Naive thymus-derived CD8-positive, alpha-beta T cell (primary cell): ENCODE results near the gene WDR64. TPM values are rescaled to one million over a fixed set of nuclear protein-coding genes. Genes with fewer than 3 reads are reported as not detected.

ENCODE experiments used
- ATAC-seq, 2 donors: fragments of 150-1000 bp; cut with Tn5 transposase in 1 of 2; sonication (Bioruptor Pico), chemical (Tn5 transposase) in 1 of 2; 1 replicate in 1 of 2; 2 replicates in 1 of 2; pipeline ENCODE4 v1.10.0; 2021; ENCODE audit warnings: mild to moderate bottlenecking in 2 of 2, moderate library complexity in 2 of 2
- POLR2A ChIA-PET: fragments of 350-600 bp; sonication (Branson Sonifier 250); formaldehyde crosslinking; loops from one replicate; lab custom pipeline; 2021; ENCODE audit warnings: antibody characterized with exemption; lab: Charles Lee
- DNase-seq, 10 donors: peaks; one replicate each; pipeline versions ENCODE4 v3.0.0 to v3.0.0-alpha.2; 2020 to 2022
- H3K27ac Mint-ChIP-seq, 10 donors: one replicate each; pipeline ENCODE4 v1.8.0; 2020 to 2022; ENCODE audit warnings: mild to moderate bottlenecking in 10 of 10, mixed read lengths in 10 of 10, moderate library complexity in 4 of 10, inconsistent platforms in 1 of 10
- H3K27me3 Mint-ChIP-seq, 5 donors: one replicate each; pipeline ENCODE4 v1.8.0; 2021 to 2022; ENCODE audit warnings: mixed read lengths in 5 of 5
- H3K36me3 Mint-ChIP-seq, 3 donors: one replicate each; pipeline ENCODE4 v1.8.0; 2020 to 2022; ENCODE audit warnings: mixed read lengths in 3 of 3, mild to moderate bottlenecking in 2 of 3, inconsistent platforms in 1 of 3
- H3K4me1 Mint-ChIP-seq, 4 donors: one replicate each; pipeline ENCODE4 v1.8.0; 2021 to 2022; ENCODE audit warnings: mixed read lengths in 4 of 4
- H3K4me3 Mint-ChIP-seq, 10 donors: one replicate each; pipeline ENCODE4 v1.8.0; 2020 to 2022; ENCODE audit warnings: mild to moderate bottlenecking in 10 of 10, mixed read lengths in 10 of 10, moderate library complexity in 6 of 10, inconsistent platforms in 1 of 10
- H3K9me3 Mint-ChIP-seq, 9 donors: one replicate each; pipeline ENCODE4 v1.8.0; 2020 to 2022; ENCODE audit warnings: mixed read lengths in 9 of 9, mild to moderate bottlenecking in 3 of 9, inconsistent platforms in 1 of 9, moderate library complexity in 1 of 9
- polyA plus RNA-seq, 3 donors: library from polyadenylated mRNA; unstranded; fragments of 300-500 nt; fragmentation: Illumina TruSeq; gene quantifications; one replicate each; pipeline ENCODE4 v1.2.3, GENCODE V29; 2021
- total RNA-seq, 8 experiments: library from RNA in 2 of 8; stranded (reverse) in 2 of 8; gene quantifications; one replicate each; pipeline ENCODE4 v1.2.3 and lab custom pipeline; 2021 to 2026

WDR64 gene
- total and polyA plus RNA-seq, 5 experiments from 2014 or later, result 0.28 to 0.69 (median 0.49) TPM; not detected in 2

DNA sequence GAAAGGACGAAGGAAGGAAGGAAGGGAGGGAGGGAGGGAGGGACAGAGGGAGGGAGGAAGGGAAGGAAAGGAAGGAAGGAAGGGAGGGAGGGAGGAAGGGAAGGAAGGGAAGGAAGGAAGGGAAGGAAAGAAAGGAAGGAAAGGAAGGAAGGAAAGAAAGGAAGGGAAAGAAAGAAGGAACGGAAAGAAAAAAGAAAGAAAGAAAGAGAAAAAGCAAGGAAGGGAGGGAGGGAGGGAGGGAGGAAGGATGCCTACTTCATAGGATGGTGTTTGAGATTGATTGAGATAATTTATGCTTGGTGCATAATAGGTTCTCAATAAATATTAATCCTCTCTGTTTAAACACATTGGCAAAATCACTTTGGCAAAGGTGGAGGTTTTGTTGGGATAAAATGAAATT is 61.2 kb downstream of the WDR64 start:
- Mint-ChIP-seq H3K9me3 (no peaks in the 10 kb centered on the region), H3K27ac (no peak overlapping the region), H3K36me3 (no peaks in the 10 kb centered on the region), H3K27me3 (no peaks in the 10 kb centered on the region), H3K4me1 (peaks cover 19 to 21% (median 19%) of the 10 kb centered on the region in 4 donors), H3K4me3 (no peak overlapping the region)
- POLR2A ChIA-PET, result no interaction called here
- DNase-seq (no peak), ATAC-seq (no peak)

DNA sequence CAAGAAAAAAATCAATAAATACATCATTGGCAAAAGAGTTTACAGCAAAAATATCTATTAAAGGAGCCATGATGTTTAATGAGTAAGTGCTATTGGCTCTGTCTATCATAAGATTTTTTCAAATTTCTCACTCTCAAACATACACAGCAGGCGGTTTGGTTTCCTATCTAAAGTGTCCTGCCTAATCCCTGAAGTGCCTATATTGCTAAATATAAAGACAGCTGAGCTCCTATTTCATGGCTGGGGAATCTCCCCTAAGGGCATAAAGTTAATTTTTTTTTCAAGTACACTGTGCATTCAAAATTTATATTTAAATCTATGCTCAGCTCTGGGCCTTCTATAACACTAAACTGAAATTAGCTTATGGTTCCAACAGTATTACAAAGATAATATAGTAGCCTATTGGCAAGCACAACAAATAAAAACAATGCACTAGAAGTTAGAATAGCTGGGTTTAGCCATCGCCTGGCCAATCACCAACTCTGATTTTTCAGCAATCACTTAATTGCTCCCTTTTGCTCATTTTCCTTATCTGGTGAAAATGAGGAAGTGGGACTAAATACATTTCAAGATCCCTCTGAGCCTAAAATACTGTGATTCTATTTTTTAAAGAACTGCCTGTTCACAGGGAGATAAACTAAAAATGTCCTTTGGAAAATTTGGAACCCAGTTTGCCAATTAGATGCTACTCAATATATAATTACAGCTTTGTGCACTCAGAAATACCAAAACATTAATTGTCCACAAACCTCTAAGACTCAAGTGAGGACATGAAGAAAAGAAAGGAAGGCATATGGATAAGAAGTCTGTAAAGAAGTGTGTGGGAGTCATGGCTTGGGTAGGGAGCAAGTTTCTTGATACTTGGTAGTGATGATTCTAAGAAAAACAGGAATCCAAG is 62.5 kb downstream of the WDR64 start:
- DNase-seq (no peak), ATAC-seq (no peak)
- no peaks in the 10 kb centered on the region for H3K9me3 Mint-ChIP-seq
- no peak overlapping the region for H3K27ac Mint-ChIP-seq
- no peaks in the 10 kb centered on the region for H3K27me3 Mint-ChIP-seq
- H3K36me3 Mint-ChIP-seq, result no peaks in the 10 kb centered on the region
- no peak overlapping the region for H3K4me3 Mint-ChIP-seq
- POLR2A ChIA-PET, result no interaction called here
- H3K4me1 Mint-ChIP-seq, result peaks cover 19 to 25% (median 22%) of the 10 kb centered on the region in 4 donors

DNA sequence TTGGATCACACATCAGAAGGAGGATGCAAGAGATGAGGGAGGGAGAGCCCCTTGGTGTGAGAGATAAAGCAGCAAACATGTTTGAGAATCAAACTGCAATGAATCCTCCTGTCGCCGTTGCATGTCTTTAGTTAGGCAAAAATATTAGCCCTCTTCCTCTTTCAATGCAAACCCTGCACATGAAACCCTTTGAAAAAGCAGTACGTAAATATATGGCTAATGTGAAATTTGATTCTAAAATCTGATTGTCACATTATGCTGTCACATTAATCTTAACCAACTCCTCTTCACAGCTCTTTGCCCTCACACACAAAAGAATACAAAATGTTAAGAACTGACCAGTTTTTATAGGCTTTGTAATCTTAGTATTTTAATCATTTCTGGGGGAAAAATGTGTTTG is 63.4 kb downstream of the WDR64 start:
- no peak for ATAC-seq
- H3K9me3 Mint-ChIP-seq, result no peaks in the 10 kb centered on the region
- H3K27me3 Mint-ChIP-seq, result no peaks in the 10 kb centered on the region
- no peak for DNase-seq
- H3K36me3 Mint-ChIP-seq, result no peaks in the 10 kb centered on the region
- POLR2A ChIA-PET, result interaction anchor here (0.6 kb wide), 1 partner anchor 87 kb away, joined by 3 read pairs; no protein-coding TSS in a partner anchor
- no peak overlapping the region for H3K27ac Mint-ChIP-seq
- H3K4me1 Mint-ChIP-seq, result peaks cover 19 to 25% (median 22%) of the 10 kb centered on the region in 4 donors
- H3K4me3 Mint-ChIP-seq, result no peak overlapping the region

DNA sequence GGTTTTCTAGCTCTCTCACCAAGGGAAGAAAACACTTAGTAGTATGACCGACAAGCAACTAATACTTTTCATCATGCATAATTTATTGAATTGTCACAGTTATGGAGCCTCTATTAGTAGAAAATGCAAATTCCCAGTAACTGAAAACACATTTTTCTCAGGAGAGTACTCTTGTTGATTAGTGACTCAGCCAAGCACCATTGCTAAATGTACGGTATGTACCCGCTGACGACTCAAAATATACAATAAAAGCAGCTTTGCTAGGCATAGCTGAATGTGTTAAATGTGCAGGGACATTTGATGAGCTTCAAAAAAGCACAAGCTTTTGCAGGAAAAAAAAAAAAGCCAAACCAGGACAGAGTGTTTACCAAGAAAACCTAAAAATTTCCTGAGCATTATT is 63.9 kb downstream of the WDR64 start:
- H3K36me3 Mint-ChIP-seq, result no peaks in the 10 kb centered on the region
- H3K4me1 Mint-ChIP-seq, result peaks cover 17 to 25% (median 22%) of the 10 kb centered on the region in 4 donors
- POLR2A ChIA-PET, result interaction anchor here (0.6 kb wide), 1 partner anchor 88 kb away, joined by 3 read pairs; no protein-coding TSS in a partner anchor
- no peak overlapping the region for H3K27ac Mint-ChIP-seq
- H3K9me3 Mint-ChIP-seq, result no peaks in the 10 kb centered on the region
- no peak overlapping the region for H3K4me3 Mint-ChIP-seq
- ATAC-seq (no peak), DNase-seq (no peak)
- H3K27me3 Mint-ChIP-seq, result no peaks in the 10 kb centered on the region

DNA sequence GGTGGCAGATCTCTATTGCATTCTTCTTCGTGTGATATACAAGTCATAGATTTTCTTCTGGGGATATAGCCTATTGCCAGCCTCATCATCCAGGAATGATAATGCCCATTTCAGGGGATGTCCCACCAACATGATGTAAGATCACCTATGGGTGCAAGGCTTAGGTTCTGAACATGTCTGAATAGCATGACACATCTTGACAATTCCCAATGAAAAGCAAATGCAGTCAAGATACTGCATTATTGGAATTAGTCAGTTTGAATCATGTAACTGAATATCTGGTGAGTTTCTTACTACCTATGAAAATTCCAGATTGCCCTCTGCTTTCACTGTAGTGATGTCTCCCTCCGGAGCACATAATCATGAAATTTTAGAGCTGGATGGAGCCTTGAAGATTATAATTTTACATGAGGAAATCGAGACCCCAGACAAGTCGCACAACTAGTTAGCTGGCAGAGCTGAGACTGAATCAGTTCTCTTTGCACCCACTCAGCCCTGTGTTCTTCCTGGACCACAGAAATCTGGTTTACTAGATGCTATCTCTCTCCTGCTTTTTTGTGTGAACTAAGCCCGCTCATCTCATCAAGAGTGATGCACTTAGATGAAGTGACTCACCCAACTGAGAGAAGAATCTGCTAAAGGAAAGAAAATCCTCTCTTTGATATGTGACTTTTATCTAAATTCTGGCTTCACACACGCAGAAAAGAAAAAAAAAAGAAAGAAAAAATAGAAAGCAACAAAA is 65.0 kb downstream of the WDR64 start:
- no peaks in the 10 kb centered on the region for H3K27me3 Mint-ChIP-seq
- POLR2A ChIA-PET, result no interaction called here
- DNase-seq (peak in 8 of 10 donors; percentile 14 to 72 (median 32)), ATAC-seq (peak; percentile 99)
- no peaks in the 10 kb centered on the region for H3K36me3 Mint-ChIP-seq
- no peaks in the 10 kb centered on the region for H3K9me3 Mint-ChIP-seq
- peaks cover 15 to 23% (median 22%) of the 10 kb centered on the region in 4 donors for H3K4me1 Mint-ChIP-seq
- H3K27ac Mint-ChIP-seq, result peak overlapping the region in 7 of 10 donors; percentile 5 to 72 (median 42)
- H3K4me3 Mint-ChIP-seq, result peak overlapping the region in 6 of 10 donors; percentile 25 to 62 (median 36)

DNA sequence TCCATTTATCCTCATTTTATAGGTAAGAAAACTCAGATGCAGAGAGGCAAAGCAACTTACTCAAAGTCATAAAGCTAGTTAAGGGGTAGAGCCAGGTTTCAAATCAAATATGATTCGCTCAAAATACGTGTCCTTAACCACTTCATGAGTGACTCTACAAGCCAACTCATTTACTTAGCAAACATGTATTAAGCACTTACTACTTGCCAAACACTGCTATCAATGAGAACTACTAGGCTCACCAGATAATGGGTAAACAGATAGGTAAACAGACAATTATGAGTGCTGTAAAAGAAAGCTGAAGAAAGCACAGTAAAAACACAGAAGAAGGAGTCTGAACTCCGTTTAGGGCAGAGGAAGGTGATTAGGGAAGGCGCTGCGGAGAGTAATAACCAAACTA is 65.9 kb downstream of the WDR64 start:
- Mint-ChIP-seq H3K27ac (peak overlapping the region in 4 of 10 donors; percentile 5 to 72 (median 34)), H3K4me1 (peaks cover 15 to 23% (median 22%) of the 10 kb centered on the region in 4 donors), H3K9me3 (no peaks in the 10 kb centered on the region), H3K36me3 (no peaks in the 10 kb centered on the region), H3K4me3 (peak overlapping the region in 1 of 10 donors; percentile 5), H3K27me3 (peaks cover 0 to 1% (median 0%) of the 10 kb centered on the region in 5 donors)
- POLR2A ChIA-PET, result interaction anchor here (0.9 to 1.6 kb wide), 2 partner anchors 12 to 78 kb away, joined by 3 to 4 read pairs; partner anchors contain the start of genes CHML and OPN3
- no peak for ATAC-seq
- no peak for DNase-seq

DNA sequence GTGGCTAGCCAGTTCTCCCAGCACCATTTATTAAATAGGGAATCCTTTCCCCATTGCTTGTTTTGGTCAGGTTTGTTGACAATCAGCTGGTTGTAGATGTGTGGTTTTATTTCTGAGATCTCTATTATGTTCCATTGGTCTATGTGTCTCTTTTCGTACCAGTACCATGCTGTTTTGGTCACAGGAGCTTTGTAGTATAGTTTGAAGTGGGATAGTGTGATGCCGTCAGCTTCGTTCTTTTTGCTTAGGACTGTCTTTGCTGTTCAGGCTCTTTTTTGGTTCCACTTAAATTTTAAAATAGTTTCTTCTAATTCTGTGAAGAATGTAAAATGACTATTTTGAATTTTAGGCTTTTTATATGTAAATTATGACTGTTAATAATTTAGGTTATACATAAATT is 68.9 kb downstream of the WDR64 start:
- H3K27me3 Mint-ChIP-seq, result peaks cover 0 to 8% (median 0%) of the 10 kb centered on the region in 5 donors
- POLR2A ChIA-PET, result no interaction called here

DNA sequence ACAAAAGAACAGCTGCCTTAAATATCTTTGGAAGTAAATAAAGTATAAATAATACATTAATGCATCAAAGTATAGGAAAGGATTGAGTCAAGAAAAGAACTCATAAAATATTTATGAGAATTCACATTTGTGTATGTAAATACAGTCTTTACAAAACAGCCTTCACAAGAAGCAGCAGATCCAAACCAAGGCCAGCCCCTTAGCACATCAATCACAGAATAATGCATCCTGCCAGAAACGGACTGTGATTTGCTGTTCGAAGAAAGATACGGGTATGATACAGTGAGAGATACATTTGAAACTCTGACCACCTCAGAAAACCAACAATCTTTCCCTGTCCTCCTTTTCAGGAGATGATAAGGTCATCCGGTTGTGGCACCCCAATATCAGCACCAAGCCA is 70.9 kb downstream of the WDR64 start:
- DNase-seq, result no peak
- Mint-ChIP-seq H3K4me1 (peaks cover 5 to 11% (median 7%) of the 10 kb centered on the region in 4 donors), H3K4me3 (no peak overlapping the region), H3K27me3 (peaks cover 0 to 8% (median 0%) of the 10 kb centered on the region in 5 donors), H3K27ac (peak overlapping the region in 1 of 10 donors; percentile 8), H3K36me3 (no peaks in the 10 kb centered on the region), H3K9me3 (no peaks in the 10 kb centered on the region)
- POLR2A ChIA-PET, result no interaction called here
- ATAC-seq, result no peak

More for the DNA sequence above, 68.9 kb downstream of the WDR64 start:
- no peak overlapping the region for H3K27ac Mint-ChIP-seq
- H3K36me3 Mint-ChIP-seq, result no peaks in the 10 kb centered on the region
- no peak for DNase-seq
- no peak overlapping the region for H3K4me3 Mint-ChIP-seq
- H3K9me3 Mint-ChIP-seq, result no peaks in the 10 kb centered on the region
- H3K4me1 Mint-ChIP-seq, result peaks cover 15 to 23% (median 22%) of the 10 kb centered on the region in 4 donors
- ATAC-seq, result no peak

DNA sequence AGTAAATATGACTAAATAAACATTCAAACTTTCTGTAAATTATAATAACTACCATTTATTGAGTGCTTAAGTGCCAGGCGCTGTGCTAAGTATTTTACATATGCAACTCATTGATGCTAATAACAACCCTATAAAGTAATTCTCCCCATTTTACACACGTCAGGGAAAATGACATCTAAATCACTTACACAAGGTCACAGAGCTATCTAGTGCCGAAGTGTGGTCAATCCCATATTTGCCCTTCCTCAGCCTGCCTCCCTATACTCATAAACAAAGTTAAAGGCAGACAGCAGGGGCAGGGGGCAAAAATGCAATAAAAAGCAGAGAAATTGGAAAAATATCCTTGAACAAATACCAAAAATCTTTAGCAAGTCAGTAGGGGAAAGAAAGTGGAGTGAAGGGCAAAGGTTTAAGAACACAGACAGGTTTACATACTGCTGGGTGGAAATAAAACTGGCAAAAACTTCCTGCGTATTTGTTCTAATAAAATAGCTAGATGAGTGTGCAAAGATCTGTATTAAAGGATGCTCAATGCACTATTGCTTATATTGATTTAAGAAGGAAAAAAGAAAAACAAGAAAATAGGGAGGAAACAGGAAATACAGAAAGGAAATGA is 72.8 kb downstream of the WDR64 start:
- no peak overlapping the region for H3K27ac Mint-ChIP-seq
- peaks cover 0 to 12% (median 0%) of the 10 kb centered on the region in 5 donors for H3K27me3 Mint-ChIP-seq
- H3K4me1 Mint-ChIP-seq, result peaks cover 0 to 3% (median under 1%) of the 10 kb centered on the region in 4 donors
- POLR2A ChIA-PET, result no interaction called here
- ATAC-seq (no peak), DNase-seq (no peak)
- peaks cover 0 to 3% (median 0%) of the 10 kb centered on the region in 9 donors for H3K9me3 Mint-ChIP-seq
- H3K36me3 Mint-ChIP-seq, result no peaks in the 10 kb centered on the region
- H3K4me3 Mint-ChIP-seq, result no peak overlapping the region

DNA sequence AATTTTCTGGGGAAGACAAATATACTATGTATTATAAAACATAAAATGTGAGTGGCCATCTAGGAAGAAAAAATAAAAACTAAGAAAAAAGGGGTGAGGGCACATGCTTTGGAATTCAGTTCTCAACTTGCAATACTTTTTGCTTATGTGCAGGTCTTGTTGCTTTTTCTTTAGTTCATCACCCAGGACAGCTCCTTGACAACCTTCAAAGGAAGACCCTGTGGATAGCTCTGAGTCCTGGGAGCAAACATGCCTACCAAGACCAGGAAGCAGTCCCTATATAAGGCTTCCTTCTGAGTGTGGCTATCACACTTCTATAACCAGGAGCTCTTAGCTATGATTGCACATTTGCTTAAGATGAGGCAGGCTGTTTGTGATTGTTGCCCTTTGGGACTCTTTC is 78.0 kb downstream of the WDR64 start:
- no peak overlapping the region for H3K4me3 Mint-ChIP-seq
- peaks cover 0 to 6% (median 0%) of the 10 kb centered on the region in 5 donors for H3K27me3 Mint-ChIP-seq
- H3K36me3 Mint-ChIP-seq, result no peaks in the 10 kb centered on the region
- POLR2A ChIA-PET, result no interaction called here
- no peak overlapping the region for H3K27ac Mint-ChIP-seq
- H3K9me3 Mint-ChIP-seq, result peaks cover 0 to 3% (median 0%) of the 10 kb centered on the region in 9 donors
- H3K4me1 Mint-ChIP-seq, result peaks cover 0 to 3% (median 0%) of the 10 kb centered on the region in 4 donors
- DNase-seq (no peak), ATAC-seq (no peak)

DNA sequence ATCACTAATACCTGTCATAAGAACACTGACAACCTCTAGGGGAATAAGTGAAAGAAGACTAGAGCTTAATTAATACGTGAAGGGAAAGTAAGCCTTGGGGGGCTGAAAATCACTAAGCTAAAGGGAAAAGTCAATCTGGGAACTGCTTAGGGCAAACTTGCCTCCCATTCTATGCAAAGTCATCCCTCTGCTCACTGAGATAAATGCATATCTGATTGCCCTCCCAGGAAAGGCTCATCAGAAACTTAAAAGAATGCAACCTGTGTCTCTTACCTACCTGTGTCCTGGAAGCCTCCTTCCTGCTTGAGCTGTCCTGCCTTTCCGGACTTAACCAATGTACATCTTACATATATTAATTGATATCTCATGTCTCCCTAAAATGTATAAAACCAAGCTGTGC is 81.8 kb downstream of the WDR64 start:
- POLR2A ChIA-PET, result no interaction called here
- Mint-ChIP-seq H3K4me3 (no peak overlapping the region), H3K9me3 (peaks cover 0 to 2% (median 0%) of the 10 kb centered on the region in 9 donors), H3K36me3 (no peaks in the 10 kb centered on the region), H3K4me1 (peaks cover 6 to 14% (median 11%) of the 10 kb centered on the region in 4 donors), H3K27me3 (peaks cover 0 to 5% (median 0%) of the 10 kb centered on the region in 5 donors), H3K27ac (peak overlapping the region in 2 of 10 donors; percentile 42 to 43)
- DNase-seq (no peak), ATAC-seq (no peak)

DNA sequence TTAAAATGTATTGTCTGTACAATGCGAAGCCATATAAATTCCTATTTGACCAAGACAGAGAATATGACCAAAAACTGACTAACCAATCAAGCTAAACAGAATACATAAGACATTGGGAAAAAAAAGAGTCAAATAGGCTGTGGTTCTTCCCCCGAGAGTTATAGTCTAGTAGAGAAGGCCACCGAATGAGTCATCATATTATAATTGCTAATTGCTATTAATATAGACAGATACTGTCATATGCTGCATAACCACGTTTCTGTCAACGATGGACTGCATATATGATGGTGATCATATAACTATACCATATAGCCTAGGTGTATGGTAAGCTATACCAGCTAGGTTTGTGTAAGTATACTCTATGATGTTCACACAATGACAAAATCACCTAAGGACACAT is 82.5 kb downstream of the WDR64 start:
- ATAC-seq (no peak), DNase-seq (no peak)
- Mint-ChIP-seq H3K27me3 (peaks cover 0 to 1% (median 0%) of the 10 kb centered on the region in 5 donors), H3K27ac (peak overlapping the region in 1 of 10 donors; percentile 42), H3K4me1 (peaks cover 6 to 14% (median 11%) of the 10 kb centered on the region in 4 donors), H3K9me3 (no peaks in the 10 kb centered on the region), H3K4me3 (no peak overlapping the region), H3K36me3 (no peaks in the 10 kb centered on the region)
- POLR2A ChIA-PET, result no interaction called here
